Osteoblast (primary cell): ENCODE data around the gene FAM50B. TPM values are rescaled to one million over a fixed set of nuclear protein-coding genes. Genes with fewer than 3 reads are reported as not detected.

Experiments
- DNase-seq: peaks from one replicate; pipeline ENCODE4 v3.0.0; 2011; ENCODE audit warnings: low spot score, mixed read lengths; ENCODE audit not compliant: insufficient read length; ENCODE audit errors: missing footprints
- H2AFZ ChIP-seq: 2 replicates; pipeline ENCODE4 v1.6.0; 2011; ENCODE audit warnings: mild to moderate bottlenecking, low read length
- H3K27ac ChIP-seq: 2 replicates; pipeline ENCODE4 v1.5.1; 2011; ENCODE audit warnings: mild to moderate bottlenecking, low read depth, low read length, moderate library complexity
- H3K27me3 ChIP-seq: 2 replicates; pipeline ENCODE4 v1.6.0; 2012; ENCODE audit warnings: mild to moderate bottlenecking, control low read depth, inconsistent platforms, low read length, moderate library complexity; ENCODE audit not compliant: insufficient read depth
- H3K36me3 ChIP-seq: 2 replicates; pipeline ENCODE4 v1.5.1; 2011; ENCODE audit warnings: mild to moderate bottlenecking, low read length, control low read depth, moderate library complexity; ENCODE audit not compliant: insufficient read depth
- H3K4me1 ChIP-seq: 2 replicates; pipeline ENCODE4 v1.5.1; 2011; ENCODE audit warnings: mild to moderate bottlenecking, low read length, control low read depth, moderate library complexity; ENCODE audit not compliant: insufficient read depth
- H3K4me2 ChIP-seq: 2 replicates; pipeline ENCODE4 v1.6.0; 2011; ENCODE audit warnings: mild to moderate bottlenecking, low read length; ENCODE audit not compliant: insufficient read depth
- H3K4me3 ChIP-seq: fragments of 200-600 bp; sonication (generic); 3 replicates; pipeline ENCODE4 v1.5.1; 2012; ENCODE audit warnings: mild to moderate bottlenecking, low read length, inconsistent platforms; ENCODE audit not compliant: insufficient read depth
- H3K79me2 ChIP-seq: 2 replicates; pipeline ENCODE4 v1.6.0; 2012; ENCODE audit warnings: mild to moderate bottlenecking, low read length, control low read depth, inconsistent platforms; ENCODE audit not compliant: insufficient read depth
- H3K9me3 ChIP-seq: 2 replicates; pipeline ENCODE4 v1.5.1; 2011; ENCODE audit warnings: low read depth, low read length, control low read depth
- H4K20me1 ChIP-seq: 2 replicates; pipeline ENCODE4 v1.6.0; 2012; ENCODE audit warnings: mild to moderate bottlenecking, low read length, control low read depth; ENCODE audit not compliant: insufficient read depth
- CTCF ChIP-seq: IDR thresholded peaks from 2 replicates; pipeline ENCODE4 v1.5.1; 2011; ENCODE audit warnings: mild to moderate bottlenecking, low read depth, low read length, moderate library complexity; ENCODE audit errors: extremely low read depth
- total RNA-seq: library from RNA; depleted of rRNA; stranded (reverse); fragments of >200 nt; gene quantifications from 2 replicates; pipeline ENCODE4 v1.2.3, GENCODE V29; 2012

FAM50B gene
- total RNA-seq, 1 donor: 8.0 TPM

- DNase-seq: no peak
- Histone ChIP-seq H3K27ac (no peak overlapping the region), H3K4me1 (peaks cover 21% of the 10 kb centered on the region), H4K20me1 (no peaks in the 10 kb centered on the region), H3K4me2 (no peak overlapping the region), H3K79me2 (no peaks in the 10 kb centered on the region), H3K4me3 (no peak overlapping the region), H3K27me3 (no peaks in the 10 kb centered on the region), H2AFZ (no peak overlapping the region), H3K9me3 (no peaks in the 10 kb centered on the region), H3K36me3 (no peaks in the 10 kb centered on the region)
- no peak for TF ChIP-seq CTCF
These were observed 30.2 kb downstream of the FAM50B start for GRCh38 chr6:3879194-3879952.

- Histone ChIP-seq H3K4me1 (peaks cover 22% of the 10 kb centered on the region), H4K20me1 (no peaks in the 10 kb centered on the region), H3K4me2 (no peak overlapping the region), H3K4me3 (no peak overlapping the region), H3K27me3 (no peaks in the 10 kb centered on the region), H3K27ac (no peak overlapping the region), H3K9me3 (no peaks in the 10 kb centered on the region), H3K79me2 (no peaks in the 10 kb centered on the region), H2AFZ (no peak overlapping the region), H3K36me3 (no peaks in the 10 kb centered on the region)
- DNase-seq: no peak
- TF ChIP-seq CTCF: no peak
These were observed 32.7 kb downstream of the FAM50B start for GRCh38 chr6:3881711-3882421.

- peak overlapping the region; percentile 60 for H2AFZ ChIP-seq
- no peak for DNase-seq
- TF ChIP-seq CTCF: no peak
- no peaks in the 10 kb centered on the region for H3K9me3 ChIP-seq
- no peak overlapping the region for H3K4me3 ChIP-seq
- H4K20me1 ChIP-seq: no peaks in the 10 kb centered on the region
- peak overlapping the region; percentile 91 for H3K27ac ChIP-seq
- H3K79me2 ChIP-seq: no peaks in the 10 kb centered on the region
- H3K4me1 ChIP-seq: peaks cover 22% of the 10 kb centered on the region
- peak overlapping the region; percentile 52 for H3K4me2 ChIP-seq
- no peaks in the 10 kb centered on the region for H3K36me3 ChIP-seq
- no peaks in the 10 kb centered on the region for H3K27me3 ChIP-seq
These were observed 33.3 kb downstream of the FAM50B start for GRCh38 chr6:3882431-3882830.

GRCh38 chr6:3882866-3883265 lies 33.7 kb downstream of the FAM50B start:
- Histone ChIP-seq H3K27ac (peak overlapping the region; percentile 91), H3K27me3 (no peaks in the 10 kb centered on the region), H3K9me3 (no peaks in the 10 kb centered on the region), H3K4me3 (no peak overlapping the region), H4K20me1 (no peaks in the 10 kb centered on the region), H3K4me1 (peaks cover 22% of the 10 kb centered on the region), H2AFZ (peak overlapping the region; percentile 60), H3K36me3 (no peaks in the 10 kb centered on the region), H3K4me2 (peak overlapping the region; percentile 52), H3K79me2 (no peaks in the 10 kb centered on the region)
- no peak for TF ChIP-seq CTCF
- DNase-seq: no peak
